Thyroid gland (tissue), 4 donors: ENCODE measurements around the gene TRAPPC2L.
"Not testable (repeated sequence)": the region's sequence is repeated elsewhere in the genome, so short reads cannot be mapped to it uniquely, and the experiment has no call there.

Experiments used
- POLR2A ChIP-seq, 2 donors: fragments of 450-650 bp; IDR thresholded peaks; one replicate each; pipeline ENCODE4 v1.6.1; 2017; ENCODE audit warnings: antibody characterized with exemption in 2 of 2, mild to moderate bottlenecking in 2 of 2, moderate library complexity in 1 of 2
- TF ChIP-seq, protein P1 (sequence below), 6 experiments: fragments of 200-600 bp in 3 of 6; fragments of 450-650 bp in 3 of 6; sonication (generic) in 3 of 6; IDR thresholded peaks; one replicate each; pipeline ENCODE4 v1.5.1; 2016 to 2019; ENCODE audit warnings: antibody characterized with exemption in 6 of 6, mild to moderate bottlenecking in 2 of 6, inconsistent platforms in 1 of 6, moderate library complexity in 1 of 6

GRCh38 chr16:88894266-88894665 lies 37.3 kb downstream of the TRAPPC2L start:
- TF ChIP-seq, protein P1, sequence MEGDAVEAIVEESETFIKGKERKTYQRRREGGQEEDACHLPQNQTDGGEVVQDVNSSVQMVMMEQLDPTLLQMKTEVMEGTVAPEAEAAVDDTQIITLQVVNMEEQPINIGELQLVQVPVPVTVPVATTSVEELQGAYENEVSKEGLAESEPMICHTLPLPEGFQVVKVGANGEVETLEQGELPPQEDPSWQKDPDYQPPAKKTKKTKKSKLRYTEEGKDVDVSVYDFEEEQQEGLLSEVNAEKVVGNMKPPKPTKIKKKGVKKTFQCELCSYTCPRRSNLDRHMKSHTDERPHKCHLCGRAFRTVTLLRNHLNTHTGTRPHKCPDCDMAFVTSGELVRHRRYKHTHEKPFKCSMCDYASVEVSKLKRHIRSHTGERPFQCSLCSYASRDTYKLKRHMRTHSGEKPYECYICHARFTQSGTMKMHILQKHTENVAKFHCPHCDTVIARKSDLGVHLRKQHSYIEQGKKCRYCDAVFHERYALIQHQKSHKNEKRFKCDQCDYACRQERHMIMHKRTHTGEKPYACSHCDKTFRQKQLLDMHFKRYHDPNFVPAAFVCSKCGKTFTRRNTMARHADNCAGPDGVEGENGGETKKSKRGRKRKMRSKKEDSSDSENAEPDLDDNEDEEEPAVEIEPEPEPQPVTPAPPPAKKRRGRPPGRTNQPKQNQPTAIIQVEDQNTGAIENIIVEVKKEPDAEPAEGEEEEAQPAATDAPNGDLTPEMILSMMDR (IDR thresholded peaks at IDR 0.05) = not testable (repeated sequence)
- not testable (repeated sequence) for TF ChIP-seq POLR2A (IDR thresholded peaks at IDR 0.05)
